Measurements from ENCODE around the gene TRIM47.

Gene TRIM47

DNA sequence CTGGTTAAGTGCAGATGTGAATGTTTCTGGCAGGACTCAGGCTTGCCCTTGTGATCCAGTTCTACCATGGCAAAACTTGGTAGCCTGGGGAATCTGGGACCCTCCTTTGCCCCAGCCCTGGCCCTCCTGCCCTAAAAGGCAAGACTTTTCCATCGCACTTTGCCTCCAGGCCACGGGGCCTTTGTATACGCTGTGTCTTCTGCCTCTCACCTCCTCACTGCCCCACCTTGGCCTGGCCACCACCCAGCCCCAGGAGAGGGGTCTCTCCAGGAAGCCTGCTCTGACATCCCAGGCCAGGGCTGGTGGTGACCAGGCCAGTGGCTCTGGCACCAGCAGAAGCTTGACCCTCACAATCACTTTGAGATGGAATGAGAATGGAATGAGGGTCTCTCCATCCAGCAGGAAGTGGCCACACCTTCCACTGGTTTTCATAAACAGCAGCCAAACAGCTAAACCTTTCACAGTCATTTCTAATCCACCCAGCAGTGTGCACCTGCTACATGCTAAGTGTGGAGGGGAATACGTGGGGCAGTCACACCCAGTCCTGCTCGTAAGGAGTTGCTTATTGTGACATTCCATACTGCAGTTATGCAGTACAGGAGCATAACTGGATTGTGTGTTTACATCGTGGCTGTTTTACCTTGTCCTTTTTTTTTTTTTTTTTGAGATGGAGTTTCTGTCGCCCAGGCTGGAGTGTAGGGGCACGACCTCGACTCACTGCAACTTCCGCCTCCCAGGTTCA lies 27.9 kb upstream of the TRIM47 start:
- DNase-seq, result no peak

DNA sequence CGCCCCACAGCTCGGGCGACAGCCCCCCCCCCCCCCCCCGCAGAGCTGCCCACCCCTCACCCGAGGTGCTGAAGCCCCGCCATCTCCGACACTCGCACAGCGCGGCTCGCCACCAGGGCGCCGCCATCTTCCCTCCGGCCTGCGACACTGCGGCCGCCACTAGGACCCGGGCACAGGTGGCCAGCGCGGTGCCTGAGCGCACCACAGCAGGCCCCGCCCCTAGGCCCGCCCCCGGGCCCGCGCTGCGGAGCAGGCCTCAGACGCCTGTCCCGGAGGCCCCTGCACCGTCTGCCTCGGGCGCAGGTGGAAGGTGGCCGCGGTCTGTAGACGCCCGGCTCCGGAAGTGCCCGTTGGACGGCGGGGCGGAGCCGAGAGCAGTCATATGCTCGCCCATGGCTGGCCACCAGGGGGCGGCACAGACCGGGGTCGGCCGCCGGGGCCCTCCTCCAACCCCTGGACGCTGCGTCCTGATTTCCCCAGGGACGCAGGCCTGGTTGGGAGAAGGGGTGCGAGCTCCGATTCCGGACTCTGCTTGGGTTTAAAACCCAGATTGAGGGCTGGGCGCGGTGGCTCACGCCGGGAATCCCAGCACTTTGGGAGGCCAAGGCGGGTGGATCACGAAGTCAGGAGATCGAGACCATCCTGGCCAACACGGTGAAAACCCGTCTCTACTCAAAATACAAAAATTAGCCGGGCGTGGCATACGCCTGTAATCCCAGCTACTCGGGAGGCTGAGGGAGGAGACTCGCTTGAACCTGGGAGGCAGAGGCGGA lies 26.6 kb upstream of the TRIM47 start, which contains the start of gene MRPL38:
TSS of gene MRPL38 (minus strand) at position 136 of the 773 bp plus-strand sequence. CDS start at position 127, 9 bp downstream.
- DNase-seq, result peak; percentile 95

DNA sequence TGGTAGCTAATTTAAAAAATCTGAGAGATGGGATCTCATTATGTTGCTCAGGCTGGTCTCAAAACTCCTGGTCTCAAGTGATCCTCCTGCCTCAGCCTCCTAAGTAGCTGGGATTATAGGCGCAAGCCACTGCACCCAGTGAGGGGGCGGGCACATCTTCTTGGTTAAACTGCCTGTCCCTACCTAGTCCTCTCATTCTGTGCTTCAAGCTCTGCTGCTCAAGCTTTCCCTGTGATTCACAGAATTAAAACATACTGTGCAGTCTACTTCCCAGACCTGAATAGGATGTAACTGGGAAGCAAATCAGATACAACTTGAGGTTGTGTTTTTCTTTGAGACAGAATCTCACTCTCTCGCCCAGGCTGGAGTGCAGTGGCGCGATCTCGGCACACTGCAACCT lies 24.0 kb upstream of the TRIM47 start:
- DNase-seq, result no peak

DNA sequence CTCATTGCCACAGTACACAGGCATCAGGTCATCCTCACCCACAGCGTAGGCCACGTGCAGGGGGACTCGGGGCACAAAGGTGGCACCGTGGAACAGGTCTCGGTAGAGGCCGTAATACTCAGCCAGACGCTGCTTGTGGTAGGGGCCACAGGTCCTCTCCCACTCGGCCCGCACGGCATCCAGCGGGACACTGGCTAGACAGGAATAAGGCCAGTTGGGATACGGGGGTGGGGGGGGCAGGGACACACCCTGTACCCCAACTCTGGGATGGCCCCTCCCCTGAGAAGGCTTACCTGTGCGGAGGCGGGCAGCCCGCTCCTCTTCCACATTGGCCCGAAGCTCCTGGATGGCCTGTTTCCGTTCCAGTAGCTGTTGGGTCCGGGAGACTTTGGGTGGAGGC lies 23.3 kb upstream of the TRIM47 start:
- no peak for DNase-seq

DNA sequence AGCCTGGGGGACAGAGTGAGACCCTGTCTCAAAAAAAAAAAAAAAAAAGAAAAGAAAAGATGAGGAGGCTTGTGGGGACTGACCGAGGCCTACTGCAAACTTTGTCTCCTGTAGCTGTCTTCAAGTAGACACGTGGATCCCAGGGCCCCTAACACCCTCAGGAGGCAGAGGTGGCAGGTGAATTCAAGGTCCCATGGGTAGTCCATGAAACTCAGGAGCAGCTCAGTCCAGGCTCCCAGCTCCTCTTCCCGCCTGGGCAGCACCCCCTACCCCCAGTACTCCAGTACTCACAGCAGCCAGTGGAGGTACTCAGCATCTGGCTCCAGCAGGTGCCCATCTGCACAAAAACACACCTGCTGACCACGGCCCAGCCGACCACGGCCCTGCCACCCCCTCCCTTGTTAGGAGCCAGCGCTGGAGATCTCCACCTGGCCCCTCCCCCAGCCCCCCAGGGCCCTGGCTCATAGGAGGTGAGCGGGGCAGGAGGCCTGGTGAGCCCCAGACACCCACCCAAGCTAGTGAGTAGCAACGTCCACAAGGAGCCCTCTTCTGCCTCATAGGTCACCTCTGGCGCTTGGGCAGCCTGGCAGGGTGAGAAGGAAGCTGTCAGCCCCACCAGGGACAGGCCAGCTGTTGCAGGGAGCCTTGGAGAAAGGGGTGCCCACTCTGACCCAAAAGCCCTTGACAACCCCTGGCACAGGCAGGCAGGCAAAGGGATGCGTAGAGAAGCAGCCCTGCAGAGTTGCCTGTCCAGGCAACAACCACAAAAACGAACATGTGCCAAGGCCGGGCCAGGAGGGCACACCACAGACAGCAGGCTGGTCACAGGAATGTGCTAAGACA lies 22.5 kb upstream of the TRIM47 start:
- no peak for DNase-seq

- DNase-seq, result no peak
Measured at GRCh38 chr17:75899767-75900468, 21.5 kb upstream of the TRIM47 start.

DNA sequence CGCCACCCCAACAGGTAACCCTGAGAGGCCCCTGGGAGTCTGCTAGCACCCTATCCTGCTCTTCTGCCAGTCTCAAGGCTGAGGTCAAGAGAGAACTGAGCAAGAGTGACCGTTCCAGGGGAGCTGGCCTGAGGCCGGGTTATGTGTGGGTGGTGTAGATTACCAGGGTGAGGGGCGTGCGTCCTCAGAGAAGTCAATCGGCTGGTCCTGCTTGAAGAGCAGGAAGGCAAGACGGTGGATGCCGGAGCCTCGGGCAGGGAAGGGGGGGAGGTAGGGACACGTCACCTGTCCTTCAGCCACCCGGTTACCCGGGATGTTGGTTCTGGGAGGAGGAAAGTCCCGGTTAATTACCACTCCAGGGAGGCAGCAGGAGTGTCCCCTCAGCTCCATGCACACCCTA lies 21.0 kb upstream of the TRIM47 start:
- DNase-seq, result no peak

DNA sequence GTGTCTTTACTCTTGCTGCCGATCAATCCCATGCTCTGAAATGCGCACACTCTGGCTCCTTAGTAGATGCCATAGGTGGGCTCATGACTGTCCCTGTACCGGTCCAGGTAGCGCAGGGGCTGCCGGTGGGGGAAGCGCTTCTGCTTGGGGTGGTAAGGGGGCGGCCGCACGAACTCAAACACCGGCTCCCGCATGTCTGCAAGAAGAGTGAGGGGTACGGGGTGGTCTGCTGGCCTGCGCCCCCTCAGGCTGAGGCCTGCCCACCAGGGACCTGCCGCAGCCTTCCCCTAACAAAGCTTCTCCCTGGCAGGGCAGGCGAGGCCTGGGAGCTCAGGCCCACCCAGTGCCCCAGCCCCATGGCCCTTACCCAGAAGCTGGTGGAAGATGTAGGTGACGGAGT lies 20.4 kb upstream of the TRIM47 start:
- DNase-seq, result no peak

- no peak for DNase-seq
Measured at GRCh38 chr17:75898065-75898464, 19.7 kb upstream of the TRIM47 start.

GRCh38 chr17:75897160-75898019 lies 19.0 kb upstream of the TRIM47 start:
- DNase-seq, result no peak

DNA sequence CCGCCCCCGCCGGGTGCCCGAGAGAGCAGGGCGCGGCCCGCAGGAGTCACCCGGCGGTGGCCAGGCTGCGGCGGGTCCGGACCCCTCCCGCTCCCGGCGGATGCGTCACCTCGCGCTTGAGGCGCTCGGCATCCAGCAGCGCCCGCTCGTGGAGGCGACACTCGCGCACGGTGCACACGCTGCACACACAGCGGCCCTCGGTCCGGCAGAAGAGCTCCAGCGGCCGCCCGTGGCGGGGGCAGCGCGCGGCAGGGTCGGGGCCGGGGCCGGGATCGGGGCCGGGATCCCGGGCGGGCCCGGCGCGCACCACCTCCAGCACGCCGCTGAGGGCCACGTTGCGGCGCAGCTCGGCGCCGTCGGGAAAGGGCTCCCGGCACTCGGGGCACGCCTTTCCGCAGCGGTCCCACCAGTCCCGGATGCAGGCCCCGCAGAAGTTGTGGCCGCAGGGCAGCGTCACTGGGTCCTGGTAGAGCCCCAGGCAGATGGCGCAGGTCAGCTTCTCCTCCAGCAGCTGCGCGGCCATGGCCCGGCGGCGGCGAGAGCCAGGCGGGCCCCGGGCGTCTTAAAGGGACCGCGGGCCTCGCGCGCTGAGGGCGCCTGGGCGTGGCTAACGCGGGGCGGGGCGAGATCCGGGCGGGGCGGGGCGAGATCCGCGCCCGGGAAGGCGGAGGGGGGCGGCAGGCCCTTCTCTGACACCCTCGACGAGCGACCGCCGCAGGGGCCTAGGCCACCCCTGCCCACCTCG lies 18.2 kb upstream of the TRIM47 start, which contains the start of gene TRIM65:
TSS of gene TRIM65 (minus strand) at position 537 of the 745 bp plus-strand sequence. CDS start at position 523, 14 bp downstream.
- peak; percentile 90 for DNase-seq

- DNase-seq, result no peak
Measured at GRCh38 chr17:75895370-75896155, 17.2 kb upstream of the TRIM47 start.

- DNase-seq, result no peak
Measured at GRCh38 chr17:75894049-75894733, 15.8 kb upstream of the TRIM47 start.

DNA sequence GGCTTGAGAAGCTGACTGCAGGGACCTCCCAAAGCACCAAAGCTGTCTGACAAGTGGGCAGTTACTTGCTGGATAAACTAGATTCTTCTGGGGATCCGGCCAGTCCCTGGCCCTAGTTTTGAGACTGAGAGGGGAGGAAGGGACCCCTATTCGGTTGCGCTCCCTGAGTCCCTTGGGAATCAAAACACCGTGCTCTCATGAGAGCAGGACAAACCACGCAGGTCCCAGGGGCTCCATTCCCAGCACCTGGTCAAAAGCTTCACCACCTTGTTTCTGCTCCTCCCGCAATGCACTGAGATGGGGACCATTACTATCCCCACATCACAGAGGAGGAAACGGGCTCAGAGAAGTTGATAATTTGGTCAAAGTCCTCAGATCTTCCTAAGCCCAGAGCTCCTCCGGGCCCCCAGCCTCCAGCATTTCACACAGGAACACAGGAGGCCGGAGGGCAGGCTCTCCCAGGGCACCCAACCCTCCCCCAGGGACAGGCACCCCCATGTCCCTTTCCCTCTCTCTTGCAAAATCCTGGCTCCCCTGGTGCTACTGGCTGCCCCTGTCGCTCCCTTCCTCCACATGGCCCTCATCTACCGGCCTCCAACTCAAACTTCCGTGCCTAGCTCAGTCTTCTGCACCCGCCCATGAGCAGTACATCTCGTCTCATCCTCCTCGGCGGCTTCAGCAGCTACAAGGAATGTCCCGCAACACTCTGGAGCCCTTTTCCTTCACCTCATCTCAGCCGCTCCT lies 15.1 kb upstream of the TRIM47 start:
- no peak for DNase-seq

DNA sequence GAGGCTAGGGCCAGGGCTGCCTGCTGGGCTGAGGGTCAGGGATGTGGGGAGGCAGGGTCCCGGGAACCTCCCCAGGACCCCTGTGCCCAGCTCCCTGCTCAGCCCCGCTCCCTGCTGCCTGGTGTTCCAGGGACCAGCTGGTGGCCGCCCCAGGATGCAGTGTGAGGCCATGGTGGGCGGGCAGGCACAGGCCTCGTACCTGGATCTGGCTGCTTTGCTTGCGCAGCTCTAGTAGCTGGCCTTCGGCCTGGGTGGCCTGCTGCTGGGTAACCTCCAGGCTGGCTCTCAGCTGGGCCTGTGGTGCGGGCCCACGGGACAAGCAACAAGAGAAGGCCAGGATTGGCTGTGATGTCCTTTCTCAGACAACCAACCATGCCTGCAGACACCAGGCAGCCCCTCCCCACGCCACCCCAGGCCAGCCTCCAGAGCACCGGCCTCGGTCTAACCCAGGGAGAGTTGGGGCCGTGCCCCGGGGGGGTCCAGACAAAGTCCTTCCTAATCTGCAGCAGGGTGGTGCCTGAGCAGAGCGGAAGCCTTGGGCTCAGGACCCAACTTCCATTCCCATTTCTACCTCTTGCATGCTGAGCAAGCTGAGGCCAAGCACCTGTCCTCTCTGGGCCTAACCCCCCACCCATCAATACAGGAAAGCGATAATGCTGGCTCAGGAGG lies 14.3 kb upstream of the TRIM47 start:
- DNase-seq, result no peak

DNA sequence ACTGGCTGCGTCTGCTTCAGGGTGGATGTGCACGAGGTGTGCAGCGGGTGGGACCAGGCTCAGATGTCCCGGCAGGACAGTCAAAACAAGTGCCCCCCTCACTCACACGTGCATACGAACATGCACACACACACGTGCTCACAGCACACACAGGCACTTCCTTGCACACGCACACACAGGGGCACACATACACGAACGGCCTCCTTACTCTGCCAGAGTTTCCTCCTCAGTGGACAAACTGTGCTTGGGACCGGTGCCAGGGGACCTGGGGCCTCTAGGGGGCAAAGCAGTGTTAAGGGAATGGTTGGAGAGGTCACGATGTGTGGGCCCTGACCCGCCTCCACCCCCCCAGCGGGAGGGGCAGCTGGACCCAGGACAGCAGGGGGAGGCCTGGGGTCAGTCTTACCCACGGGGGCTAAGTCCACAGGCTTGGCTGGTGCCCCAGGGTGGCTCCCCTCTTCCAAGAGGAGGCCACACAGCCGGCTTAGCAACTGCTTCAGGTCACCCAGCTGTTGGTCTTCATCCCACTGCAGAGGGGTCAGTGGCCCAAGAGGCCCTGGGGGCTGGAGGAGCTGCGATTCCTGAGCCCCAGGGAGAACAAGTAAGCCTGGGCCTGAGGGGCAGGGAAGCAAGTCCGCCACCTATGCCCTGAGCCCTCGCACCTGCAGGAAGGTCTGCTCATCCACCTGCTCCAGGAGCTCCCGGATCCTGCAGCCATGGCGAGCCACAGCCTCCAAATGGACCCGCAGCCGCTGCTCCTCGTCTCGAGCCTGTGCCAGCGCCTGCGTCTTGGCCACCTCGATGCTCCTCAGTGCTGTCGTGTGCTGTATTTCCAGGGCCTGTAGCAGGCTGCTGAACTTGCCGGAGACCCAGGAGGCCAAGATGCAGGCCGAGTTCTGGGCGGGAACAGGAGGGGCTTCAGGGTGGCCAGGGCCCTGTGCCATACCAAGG lies 13.5 kb upstream of the TRIM47 start:
- DNase-seq, result no peak
